Measurements from ENCODE around the gene HOXB1.

The HOXB1 gene

DNA sequence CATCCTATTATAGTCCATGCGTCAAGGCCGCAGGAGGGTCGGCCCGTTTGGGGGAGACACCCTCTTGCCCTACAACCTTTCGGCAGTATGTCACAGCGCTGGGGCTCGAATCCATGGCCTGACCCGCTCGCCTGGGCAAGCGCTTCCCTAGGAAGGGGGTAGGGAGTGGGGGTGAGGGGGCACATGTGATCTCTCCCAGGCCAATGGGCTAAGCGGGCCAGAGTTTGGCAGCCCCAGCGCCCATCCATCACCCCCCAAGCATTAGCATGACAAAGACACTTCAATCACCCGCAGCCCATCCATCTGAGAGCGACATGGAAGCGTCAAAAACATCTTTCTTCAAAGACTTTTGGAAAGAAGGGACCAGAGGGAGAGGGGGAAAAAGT is at the start of gene HOXB1:
HOXB1 (minus strand) TSS at position 125 of the 386 bp plus-strand sequence; CDS start at position 18, 107 bp downstream.
- no peak for DNase-seq

DNA sequence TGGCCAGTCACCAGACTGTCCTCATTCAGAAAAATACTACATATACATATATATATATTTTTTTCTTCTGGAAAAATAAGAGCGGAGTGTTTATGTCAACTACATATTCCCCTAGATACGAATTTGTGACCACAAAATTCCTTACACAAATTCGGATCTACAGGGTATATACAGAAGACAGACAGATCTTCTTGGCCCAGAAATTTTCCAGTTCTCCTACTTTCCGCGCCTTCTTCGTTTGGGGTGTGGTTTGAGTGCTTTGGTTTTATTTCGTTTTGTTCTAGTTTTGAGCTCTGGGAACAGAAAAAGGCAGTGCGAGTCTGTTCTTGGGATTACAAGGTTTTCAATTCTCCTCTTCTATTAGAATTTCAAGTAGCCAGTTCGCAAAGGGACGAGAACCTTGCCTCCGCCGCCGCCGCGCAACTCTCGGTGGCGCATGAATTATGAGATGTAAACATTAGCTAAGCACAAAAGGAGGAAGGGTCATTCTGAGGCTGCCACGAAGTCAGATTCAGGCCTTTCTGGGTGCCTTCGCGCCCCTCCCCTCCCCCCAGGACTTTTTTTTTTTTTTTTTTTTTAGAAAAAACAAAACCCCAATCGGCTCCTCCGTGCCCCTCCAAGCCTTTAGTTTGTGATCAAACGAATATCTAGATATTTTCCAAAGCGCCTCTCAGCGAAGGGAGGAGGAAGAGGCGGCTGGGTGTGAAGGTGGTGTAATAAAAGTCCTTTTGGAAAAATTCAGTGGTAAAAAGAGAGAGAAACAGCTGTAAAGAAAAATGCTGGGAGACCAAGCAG is 49.1 kb upstream of the HOXB1 start:
- DNase-seq = peak; percentile 66

DNA sequence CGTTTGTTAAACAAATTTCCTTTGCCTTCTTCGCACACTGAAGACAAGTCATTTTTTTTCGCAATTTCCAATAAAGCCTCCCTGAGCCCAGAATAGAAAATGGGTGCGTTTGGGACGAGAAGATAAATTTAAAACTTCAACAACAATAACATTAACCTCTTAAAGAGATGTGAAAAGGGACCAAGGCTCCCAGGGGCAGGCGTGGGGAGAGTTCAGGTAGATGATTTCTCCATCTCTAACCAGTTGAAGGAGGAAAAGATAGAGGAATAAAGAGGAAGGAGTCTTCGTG is 48.6 kb upstream of the HOXB1 start:
- no peak for DNase-seq

DNA sequence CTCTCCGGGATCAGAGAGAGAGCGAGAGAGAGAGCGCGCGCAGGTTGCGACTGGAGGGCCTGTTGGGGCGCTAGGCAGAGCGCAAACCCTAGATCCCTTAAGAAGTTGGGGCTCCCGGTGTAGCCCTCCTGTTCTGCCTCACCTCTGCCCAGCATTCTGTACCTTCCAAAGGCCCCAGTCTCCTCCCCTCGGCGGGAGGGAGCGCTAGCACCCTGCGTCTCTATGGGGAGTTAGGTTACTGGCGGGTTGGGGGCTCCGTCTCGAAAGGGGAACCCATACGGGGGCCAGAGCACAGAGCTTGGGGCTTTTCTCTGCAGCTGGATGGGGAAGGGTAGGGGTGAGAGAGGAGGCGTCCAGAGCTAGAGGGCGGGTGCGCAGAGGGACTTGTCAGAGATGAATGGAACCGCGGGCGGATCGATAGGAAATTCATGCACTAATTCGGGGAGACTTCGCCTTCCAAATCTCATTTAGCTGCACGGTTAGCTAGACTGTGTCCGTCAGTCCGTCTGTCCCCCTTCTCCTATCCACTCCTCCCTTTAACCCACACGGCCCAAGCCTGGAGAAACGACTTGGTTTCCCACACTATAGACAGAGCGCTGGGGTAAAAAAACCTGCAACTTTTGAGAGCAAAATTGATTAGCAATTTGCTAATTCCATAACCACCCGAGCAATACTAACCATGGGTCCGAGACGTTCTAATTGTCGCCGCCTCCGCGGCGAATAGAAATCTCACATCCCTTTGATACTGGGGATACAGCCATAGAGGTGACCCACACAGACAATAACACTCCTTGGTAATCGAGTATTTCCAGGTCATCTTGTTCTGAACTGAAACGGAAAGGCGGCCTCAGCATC is 48.0 kb upstream of the HOXB1 start:
- no peak for DNase-seq

DNA sequence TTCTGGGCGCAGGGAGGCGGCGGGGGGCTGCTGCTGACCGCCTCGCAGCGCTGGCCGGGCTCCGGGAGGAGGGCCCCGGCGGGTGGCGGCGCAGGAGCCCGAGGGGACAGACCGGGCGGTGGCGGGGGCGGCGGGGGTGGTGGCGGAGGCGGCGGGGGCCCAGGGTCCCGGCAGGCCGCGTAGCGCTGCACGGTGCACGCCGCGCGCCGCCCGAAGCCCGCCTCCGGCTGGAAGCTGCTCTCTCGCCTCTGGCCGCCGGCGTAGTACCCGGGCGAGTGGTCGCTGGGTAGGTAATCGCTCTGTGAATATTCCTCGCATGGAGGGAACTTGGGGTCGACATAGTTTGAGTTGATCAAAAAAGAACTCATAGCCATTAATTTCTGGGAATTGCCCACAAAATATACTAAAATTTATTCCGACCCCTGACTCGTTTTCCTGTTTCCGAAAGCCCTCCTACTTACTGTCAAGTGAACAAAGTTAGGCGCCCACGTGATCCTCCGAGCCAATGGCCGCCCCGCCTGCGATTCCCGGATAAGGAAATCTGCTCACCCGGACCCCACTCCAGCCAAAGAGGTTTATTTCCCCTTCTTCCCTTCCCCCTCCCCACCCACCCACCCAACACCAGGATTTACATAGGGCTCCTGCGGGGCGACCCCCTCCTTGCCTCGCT is 47.3 kb upstream of the HOXB1 start, which contains the start of gene HOXB4:
HOXB4 (minus strand) TSS at position 405 of the 670 bp plus-strand sequence; CDS start at position 374, 31 bp downstream.
- DNase-seq = peak; percentile 83

DNA sequence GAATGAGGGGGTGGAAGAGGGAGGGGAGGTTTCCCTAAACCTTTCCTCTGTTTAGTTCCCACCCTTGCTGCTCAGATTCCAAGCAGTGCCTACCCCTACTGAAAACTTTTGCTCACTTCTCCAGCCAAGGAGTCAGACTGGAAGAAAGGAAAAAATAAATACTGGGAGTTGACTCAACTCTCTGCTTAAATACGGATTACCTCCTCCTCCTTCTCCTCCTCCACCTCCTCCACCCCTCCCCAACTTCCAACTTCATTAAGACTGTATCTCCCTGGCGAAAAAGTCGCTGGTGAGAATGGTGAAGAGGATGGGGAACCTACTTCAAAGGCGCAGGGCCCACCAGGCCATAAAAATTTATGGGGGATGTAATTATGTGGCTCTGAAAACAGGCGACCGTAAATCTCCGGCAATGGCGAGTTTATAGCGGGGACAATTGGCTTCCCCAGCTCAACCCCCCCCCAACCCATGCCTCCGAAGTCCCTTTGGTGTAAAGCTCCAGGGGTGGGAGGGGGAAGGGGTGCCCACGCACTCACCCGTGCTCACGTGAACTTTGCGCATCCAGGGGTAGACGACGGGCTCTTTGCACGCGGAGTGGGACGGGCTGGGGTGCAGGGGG is 46.6 kb upstream of the HOXB1 start:
- DNase-seq = peak; percentile 64

DNA sequence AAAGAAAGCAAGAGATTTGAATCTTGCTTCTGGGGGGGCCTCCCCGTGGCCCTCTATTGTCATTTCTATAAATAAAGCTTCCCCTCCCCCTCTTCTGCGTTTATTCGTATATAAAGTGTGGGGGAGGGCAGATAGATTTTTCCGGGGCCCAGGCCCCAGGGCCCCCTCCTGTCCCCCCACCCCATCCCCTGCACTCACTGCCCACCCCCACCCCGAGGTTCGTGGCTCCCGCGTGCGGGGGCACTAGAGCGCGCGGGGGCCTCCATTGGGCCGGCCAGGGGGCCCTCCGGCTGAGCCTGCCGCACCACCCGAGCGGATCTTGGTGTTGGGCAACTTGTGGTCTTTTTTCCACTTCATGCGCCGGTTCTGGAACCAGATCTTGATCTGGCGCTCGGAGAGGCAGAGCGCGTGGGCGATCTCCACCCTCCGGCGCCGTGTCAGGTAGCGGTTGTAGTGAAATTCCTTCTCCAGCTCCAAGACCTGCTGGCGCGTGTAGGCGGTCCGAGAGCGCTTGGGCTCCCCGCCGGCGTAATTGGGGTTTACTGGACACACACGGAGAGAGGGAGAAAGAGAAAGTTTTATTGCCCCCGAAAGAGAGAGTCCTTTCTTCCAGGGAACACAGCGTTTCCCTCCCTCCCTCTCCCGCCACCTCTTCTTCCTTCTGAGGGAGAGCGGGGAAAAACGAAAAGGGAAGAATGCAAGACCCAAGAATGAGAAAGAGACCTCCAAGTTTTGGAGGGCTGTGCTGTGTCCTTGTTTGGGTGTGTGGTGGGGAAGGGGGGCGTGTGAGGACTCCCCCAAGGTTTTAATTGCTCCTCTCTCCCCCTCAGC is 45.9 kb upstream of the HOXB1 start:
- peak; percentile 70 for DNase-seq

DNA sequence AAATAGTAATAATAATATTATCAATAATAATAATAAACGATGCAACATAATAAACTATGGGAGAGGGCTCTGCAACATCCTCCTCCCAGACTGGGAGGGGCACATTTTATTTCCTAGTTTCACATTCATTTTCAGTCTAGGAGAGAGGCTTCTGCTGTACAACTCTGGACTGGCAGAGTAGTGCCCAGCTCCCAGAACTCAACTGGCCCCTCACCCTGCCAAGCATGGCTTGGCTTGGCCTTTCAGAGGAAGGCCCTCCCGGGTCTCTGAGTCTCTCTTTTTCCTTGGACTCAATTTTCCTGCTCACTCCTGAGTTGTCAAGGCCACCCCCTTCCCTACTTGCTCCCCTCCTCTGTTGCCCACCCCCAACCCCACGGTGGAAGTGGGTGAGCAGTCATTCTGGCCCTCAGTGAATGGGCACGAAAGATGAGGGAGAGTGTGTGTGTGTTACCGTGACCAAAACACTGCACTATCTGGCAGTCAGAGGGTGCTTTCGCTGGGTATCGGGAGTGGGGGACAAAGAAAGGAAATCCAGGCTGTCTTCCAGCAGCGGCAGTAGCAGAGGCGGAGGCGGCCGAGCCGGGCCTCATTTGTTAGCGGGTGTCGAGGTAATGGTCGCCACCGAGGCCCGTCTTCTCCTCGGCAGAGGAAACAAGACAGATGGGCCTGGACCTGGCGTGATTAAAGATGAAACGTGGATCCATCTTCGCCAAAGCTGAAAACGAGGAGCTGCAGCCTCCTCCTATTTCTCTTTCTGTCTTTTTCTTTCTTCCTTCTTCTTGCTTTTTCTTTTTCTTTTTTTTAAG is 45.1 kb upstream of the HOXB1 start:
- DNase-seq = no peak

DNA sequence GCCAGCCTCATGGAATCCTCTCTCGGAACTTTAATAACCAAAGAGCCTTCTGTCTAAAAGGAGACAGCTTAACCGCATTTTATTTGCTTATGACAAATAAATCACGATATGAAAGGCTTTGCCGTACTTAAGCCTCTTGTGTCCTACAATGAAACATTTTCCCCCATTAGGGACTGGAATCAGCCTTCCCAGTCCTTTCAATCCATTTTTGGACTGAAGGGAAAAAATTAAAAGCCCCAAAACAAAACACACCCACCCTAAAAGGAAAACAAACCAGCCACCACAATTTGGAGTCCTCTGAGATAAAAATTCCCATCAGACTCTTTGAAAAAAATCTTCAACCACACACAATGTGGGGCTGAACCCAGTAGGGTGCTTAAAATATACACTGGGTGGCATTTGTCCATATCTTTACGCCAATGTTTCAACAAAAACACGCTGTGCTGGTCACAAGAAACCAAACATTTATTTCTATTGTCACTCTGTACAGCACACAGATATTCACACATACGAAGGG is 44.3 kb upstream of the HOXB1 start:
- DNase-seq = peak; percentile 88

DNA sequence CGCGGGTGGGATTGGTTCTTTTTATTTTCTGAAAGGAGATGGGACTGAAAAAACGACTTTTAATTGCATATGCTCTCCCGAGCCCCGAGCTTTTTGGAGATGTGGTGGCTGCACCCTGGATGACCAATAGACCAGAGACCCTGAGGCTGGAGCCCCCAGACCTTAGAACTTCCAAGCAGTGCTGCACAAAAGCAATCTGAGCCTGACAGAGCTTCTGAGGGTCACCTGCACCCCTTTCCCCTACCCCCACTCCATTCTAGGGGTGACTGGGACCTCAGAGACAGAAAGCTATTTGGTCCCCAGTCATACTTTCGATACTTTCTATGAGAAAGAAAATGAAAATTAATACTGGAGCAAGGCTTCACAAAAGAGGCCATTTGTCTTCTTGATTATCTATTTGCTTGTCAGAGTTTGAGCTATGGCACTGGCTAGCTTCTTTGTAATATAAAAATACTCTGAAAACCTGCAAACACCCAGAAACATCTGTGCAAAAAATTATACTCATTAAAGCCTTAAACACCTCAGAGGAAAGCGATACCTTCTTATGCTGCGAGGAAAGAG is 43.8 kb upstream of the HOXB1 start:
- no peak for DNase-seq

DNA sequence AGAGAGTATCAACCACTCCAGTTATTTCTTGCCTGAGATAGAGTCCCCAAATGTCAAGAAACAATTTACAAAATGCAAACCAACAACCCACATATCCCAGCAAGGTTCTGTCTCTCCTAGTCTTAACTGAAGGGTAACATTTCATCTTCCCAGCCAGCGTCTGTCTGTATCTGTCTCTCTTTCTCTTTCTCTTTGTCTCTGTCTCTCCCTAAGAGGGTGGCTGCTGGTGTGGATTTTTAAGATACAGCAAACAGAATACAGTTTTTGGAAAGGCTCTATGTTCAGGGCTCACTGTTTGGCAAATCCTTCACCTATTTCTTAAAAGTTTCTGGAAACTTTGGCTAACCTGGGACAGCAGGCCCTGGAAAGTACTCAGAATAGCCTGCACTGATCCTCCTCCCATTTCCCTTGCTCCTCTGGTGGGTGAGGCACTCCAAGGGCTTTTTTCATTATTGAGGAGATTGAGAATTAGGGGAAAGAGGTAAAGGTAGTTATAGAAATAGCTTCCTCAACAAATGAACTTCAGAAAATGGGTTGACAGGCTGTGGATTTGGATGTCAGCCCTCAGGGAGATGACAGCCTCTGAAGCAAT is 41.1 kb upstream of the HOXB1 start:
- DNase-seq = no peak

DNA sequence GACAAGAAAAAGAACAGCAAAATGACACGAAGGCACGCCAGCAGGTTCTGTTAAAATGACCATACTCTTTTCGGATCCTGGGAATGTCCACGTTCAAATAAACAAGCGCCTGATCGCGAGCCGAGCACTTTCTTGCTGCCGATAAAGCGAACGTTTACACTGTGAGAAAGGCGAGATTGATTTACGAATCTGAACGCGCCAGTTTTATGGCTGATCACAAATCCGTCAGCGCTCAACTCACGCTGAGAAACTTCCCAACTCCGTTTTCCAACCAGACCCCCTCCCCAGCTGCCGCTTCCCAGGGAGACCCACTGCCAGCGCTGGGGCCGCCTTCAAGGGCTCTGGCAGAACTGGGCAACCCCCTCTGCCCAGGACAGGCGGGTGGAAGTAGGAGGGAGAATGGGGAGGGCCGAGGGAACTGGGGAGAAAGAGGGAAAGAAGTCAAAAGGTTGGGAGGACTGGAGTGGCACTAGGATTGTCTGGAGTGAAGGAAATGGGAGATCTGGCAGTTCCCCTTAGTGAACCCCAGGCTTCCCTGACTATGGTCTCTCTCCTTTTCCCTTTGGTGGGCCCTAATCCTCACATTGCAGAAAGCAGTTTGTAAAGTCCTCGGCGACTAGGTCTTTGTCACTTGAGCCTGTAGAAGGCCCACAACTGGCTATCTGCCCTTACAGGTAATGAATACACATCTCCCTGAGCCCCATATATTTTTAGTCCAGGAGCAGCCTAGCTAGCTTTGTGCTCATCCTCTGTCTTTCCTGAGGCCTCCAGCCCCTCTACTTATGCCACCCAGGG is 40.4 kb upstream of the HOXB1 start:
- no peak for DNase-seq

DNA sequence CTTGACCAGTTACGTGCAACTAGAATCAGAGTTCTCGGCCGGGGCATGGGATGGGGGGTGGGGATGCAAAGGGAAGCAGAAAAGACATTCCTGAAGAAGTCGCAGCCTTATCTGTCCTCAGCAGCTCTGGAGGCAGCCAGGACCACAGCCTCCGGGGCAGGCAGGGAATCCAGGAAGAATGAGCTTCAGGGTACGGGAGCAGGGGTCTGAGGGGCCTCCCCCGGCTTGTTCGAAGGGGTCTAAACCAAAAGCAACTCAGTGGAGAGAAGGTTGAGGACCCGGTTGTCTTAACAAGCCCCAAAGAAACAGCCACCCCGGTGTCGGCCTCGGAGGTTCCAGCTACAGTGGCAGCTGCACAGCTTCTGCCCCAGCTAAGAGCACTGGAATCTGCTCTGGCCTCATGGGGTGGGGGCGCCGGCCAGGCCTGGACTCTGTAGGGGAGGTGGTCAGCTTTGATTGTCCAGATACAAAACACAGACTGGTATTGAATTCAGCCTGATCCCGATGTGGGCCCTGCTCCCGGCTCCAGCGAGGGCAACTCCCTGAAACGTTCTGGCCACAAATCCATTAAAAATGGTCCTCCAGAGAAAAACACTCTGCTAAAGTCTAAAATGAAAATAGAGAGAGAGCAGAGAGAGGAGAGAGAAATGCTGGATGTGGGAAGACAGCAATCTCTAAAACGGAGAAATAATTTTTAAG is 39.7 kb upstream of the HOXB1 start:
- DNase-seq = no peak

DNA sequence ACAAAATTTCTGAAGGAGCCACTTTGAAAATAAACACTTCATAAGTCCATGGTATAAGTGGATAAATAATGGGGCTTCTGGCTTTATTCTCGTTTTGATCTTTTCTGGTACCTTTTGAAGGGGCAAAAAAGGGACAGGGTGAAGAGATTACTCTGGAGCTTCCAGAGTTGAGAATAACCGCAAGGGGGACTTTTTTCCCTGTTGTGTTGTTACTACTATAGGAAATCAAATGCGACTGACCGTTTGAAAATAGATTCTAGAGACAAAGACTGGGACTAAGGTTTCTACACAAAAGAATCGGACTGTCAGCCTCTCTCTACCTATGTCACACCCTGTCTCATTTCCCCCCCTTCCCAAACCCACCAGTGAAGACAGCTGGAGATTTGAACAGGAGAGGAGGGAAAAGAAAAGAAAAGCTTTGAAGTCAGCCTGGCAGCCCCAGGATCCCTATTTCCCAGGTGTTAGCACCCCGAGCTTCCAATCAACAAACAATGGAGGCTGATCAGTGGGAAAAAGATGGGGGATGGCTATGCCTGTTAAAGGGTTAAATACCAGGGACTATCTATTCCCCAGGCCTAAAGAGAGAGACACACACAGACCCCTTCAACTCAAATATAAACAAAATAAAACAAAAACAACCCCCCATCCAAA is 39.0 kb upstream of the HOXB1 start:
- no peak for DNase-seq

DNA sequence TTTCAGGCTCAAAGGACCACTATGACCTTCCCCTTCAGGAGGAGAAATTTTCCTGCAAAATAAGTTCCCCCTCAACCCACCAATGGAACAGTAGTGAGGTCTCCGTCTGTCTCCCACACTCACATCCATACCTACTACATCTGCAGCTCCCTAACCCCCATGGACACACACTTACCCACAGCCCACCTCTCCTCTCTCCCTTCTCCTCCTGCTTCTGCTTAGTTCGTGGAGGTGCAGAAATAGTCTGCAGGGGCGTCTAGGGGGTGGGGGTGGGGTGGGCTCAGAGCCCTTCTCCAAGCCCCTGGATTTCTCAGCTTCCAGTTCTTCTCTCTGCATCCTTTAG is 38.4 kb upstream of the HOXB1 start:
- no peak for DNase-seq

DNA sequence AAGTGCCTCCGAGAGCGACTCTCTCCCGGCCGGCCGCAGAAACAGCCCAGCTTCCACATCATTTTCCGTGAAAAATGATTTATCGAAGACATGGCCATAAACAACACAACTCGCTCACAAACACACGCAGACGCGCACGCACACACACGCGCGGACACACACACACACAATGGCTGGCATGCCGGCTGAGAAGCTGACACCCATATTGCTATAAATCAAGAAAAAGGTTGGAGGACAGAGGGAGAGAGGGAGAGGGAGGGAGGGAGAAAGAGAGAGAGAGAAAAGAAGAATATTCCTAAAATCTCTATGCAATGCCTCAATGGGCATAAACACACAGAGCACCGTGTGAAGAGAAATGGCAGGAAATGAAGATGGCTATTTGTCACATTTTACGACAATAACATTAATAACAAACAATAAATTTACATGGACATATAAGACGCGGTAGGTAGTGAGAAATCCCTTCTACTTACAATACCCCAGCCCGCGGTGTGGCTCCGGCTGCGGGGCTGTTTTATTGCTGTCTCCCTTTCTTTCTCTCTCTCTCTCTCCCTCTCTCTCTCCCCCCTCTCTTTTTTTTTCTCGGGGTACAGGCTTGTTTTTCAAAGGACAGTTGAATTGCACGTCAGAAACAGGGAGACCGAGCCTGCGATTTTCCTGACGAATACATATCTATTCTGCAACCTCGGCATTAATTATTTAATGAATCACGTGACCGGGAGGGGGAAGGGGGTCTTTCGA is 37.9 kb upstream of the HOXB1 start:
- peak; percentile 69 for DNase-seq

DNA sequence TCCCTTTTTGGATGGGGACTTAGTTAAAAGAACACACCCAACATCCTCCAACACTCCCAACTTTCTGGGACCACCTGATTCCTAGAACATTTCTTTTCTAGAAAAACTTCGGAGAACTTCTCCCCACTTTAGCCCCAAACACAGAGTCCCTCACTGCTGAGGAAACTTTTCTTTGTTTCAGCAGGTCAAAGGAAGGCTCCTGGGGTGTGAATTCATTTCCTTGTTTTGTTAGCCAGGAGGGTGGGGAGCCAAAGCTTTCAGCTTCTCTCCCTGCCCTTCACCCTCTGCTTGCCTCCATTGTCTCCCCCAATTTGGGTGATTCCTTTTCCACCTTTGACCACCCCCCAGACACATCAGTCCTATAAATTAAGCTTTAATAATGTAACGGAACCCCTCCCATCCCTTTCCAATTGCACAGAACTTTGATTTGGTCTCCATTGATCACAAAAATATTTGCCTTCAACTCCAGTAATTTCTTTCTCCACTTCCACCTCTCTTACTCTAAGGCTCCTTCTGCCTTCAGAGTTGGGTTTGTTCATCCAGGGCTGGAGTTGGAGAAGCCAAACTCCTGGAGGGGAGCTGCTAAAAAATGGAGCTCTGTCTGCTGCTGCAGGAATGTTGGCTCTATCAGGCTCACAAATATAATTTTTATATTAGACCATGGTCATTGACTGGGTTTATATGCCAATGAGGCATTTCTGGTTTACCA is 37.0 kb upstream of the HOXB1 start:
- DNase-seq = no peak
